HCT116 (cell line): ENCODE measurements around the gene C17orf67. TPM values are rescaled to one million over a fixed set of nuclear protein-coding genes. Genes with fewer than 3 reads are reported as not detected.

Experiments used
- ATAC-seq: fragments of 200-7000 bp; cut with Tn5 transposase; 2 replicates; pipeline ENCODE4 v1.9.1; 2020; ENCODE audit warnings: mild to moderate bottlenecking, moderate library complexity
- BruUV-seq: library from RNA; stranded (reverse); fragments of 400-500 nt; replicated peaks from 2 replicates; lab custom pipeline; 2021; lab: Mats Ljungman, UMichigan
- CTCF ChIA-PET: fragments of 300-600 bp; sonication (Branson Sonifier 250); formaldehyde crosslinking; loops from one replicate; lab custom pipeline; 2021; ENCODE audit warnings: antibody characterized with exemption; lab: Charles Lee
- POLR2A ChIA-PET: fragments of 300-600, 350-600 bp; sonication (Branson Sonifier 250); formaldehyde crosslinking; loops from one replicate; lab custom pipeline; 2021; ENCODE audit warnings: antibody characterized with exemption; lab: Charles Lee
- RAD21 ChIA-PET, 2 experiments: fragments of 300-600 bp; sonication (Branson Sonifier 250); formaldehyde crosslinking; loops; one replicate each; lab custom pipeline; 2023; ENCODE audit warnings: low total read pairs in 2 of 2; ENCODE audit not compliant: uncharacterized antibody in 2 of 2, unreplicated experiment in 2 of 2, low non-redundant PET in 1 of 2; lab: Charles Lee
- DNase-seq: peaks from one replicate; pipeline ENCODE4 v3.0.0-alpha.2; 2010; ENCODE audit warnings: low read depth, low spot score
- H2AFZ ChIP-seq: fragments of 200-600 bp; shearing (Covaris generic), sonication (generic); 2 replicates; pipeline ENCODE4 v1.6.1; 2017; ENCODE audit warnings: low read depth, mixed run types, mixed read lengths, antibody characterized with exemption, low read length; ENCODE audit not compliant: poor library complexity, severe bottlenecking
- H3K27ac ChIP-seq: 2 replicates; pipeline ENCODE4 v1.5.1; 2012; ENCODE audit warnings: low read depth, low read length
- H3K27me3 ChIP-seq: fragments of 200-600 bp; sonication (generic); 2 replicates; pipeline ENCODE4 v1.6.1; 2016; ENCODE audit warnings: mixed run types, low read length, mixed read lengths; ENCODE audit not compliant: insufficient read depth
- H3K36me3 ChIP-seq, 2 experiments: fragments of 200-500 bp in 1 of 2; fragments of 200-600 bp in 1 of 2; sonication (Bioruptor generic) in 1 of 2; sonication (generic) in 1 of 2; 2 replicates each; pipeline versions ENCODE4 v1.5.1 to v1.6.1; 2014 to 2016; ENCODE audit warnings: low read length in 2 of 2, inconsistent platforms in 1 of 2, mixed read lengths in 1 of 2, mixed run types in 1 of 2; ENCODE audit not compliant: insufficient read depth in 2 of 2, control insufficient read depth in 1 of 2
- H3K4me1 ChIP-seq, 2 experiments: fragments of 200-600 bp in 1 of 2; sonication (generic) in 1 of 2; 2 replicates each; pipeline versions ENCODE4 v1.5.1 to v1.6.1; 2012 to 2017; ENCODE audit warnings: low read length in 2 of 2, inconsistent platforms in 1 of 2, mild to moderate bottlenecking in 1 of 2, mixed read lengths in 1 of 2, mixed run types in 1 of 2, moderate library complexity in 1 of 2; ENCODE audit not compliant: insufficient read depth in 2 of 2, control insufficient read depth in 1 of 2
- H3K4me2 ChIP-seq: fragments of 200-600 bp; sonication (generic); 2 replicates; pipeline ENCODE4 v1.6.1; 2017; ENCODE audit warnings: mixed run types, low read length, mixed read lengths
- H3K4me3 ChIP-seq, 2 experiments: fragments of 200-600 bp in 1 of 2; sonication (generic) in 1 of 2; replicated peaks in 1 of 2; 2 replicates each; pipeline ENCODE4 v1.5.1; 2011 to 2016; ENCODE audit warnings: low read length in 2 of 2, control low read depth in 1 of 2, low read depth in 1 of 2, mild to moderate bottlenecking in 1 of 2, mixed read lengths in 1 of 2, mixed run types in 1 of 2
- H3K79me2 ChIP-seq: fragments of 200-600 bp; sonication (generic); 2 replicates; pipeline ENCODE4 v1.6.1; 2017; ENCODE audit warnings: mild to moderate bottlenecking, mixed run types, low read length, moderate library complexity, mixed read lengths; ENCODE audit not compliant: insufficient read depth
- H3K9ac ChIP-seq: fragments of 200-600 bp; sonication (generic); 2 replicates; pipeline ENCODE4 v1.6.1; 2016; ENCODE audit warnings: low read length, mixed read lengths
- H3K9me2 ChIP-seq: fragments of 200-600 bp; sonication (generic), shearing (Covaris generic); 2 replicates; pipeline ENCODE4 v1.6.1; 2017; ENCODE audit warnings: mixed run types, mild to moderate bottlenecking, moderate library complexity; ENCODE audit not compliant: insufficient read depth
- H3K9me3 ChIP-seq, 2 experiments: fragments of 200-500 bp in 1 of 2; fragments of 200-600 bp in 1 of 2; sonication (Bioruptor generic) in 1 of 2; sonication (generic) in 1 of 2; 2 replicates each; pipeline ENCODE4 v1.6.1; 2014 to 2017; ENCODE audit warnings: low read length in 2 of 2, mixed read lengths in 2 of 2, inconsistent platforms in 1 of 2, low read depth in 1 of 2, mild to moderate bottlenecking in 1 of 2, mixed run types in 1 of 2, moderate library complexity in 1 of 2; ENCODE audit not compliant: control insufficient read depth in 1 of 2, insufficient read depth in 1 of 2
- H4K20me1 ChIP-seq: fragments of 200-600 bp; sonication (generic), shearing (Covaris generic); 2 replicates; pipeline ENCODE4 v1.6.1; 2017; ENCODE audit warnings: mixed run types, mild to moderate bottlenecking, moderate library complexity; ENCODE audit not compliant: insufficient read depth
- CBX3 ChIP-seq: IDR thresholded peaks from 2 replicates; pipeline ENCODE4 v1.6.1; 2012; ENCODE audit warnings: low read depth
- CTCF ChIP-seq, 3 experiments: fragments of 200-600 bp in 1 of 3; sonication (generic) in 1 of 3; IDR thresholded peaks in 2 of 3; conservative IDR thresholded peaks in 1 of 3; 2 replicates each; pipeline ENCODE4 v1.5.1; 2012 to 2017; ENCODE audit warnings: low read depth in 2 of 3, low read length in 2 of 3, antibody characterized with exemption in 1 of 3, borderline replicate concordance in 1 of 3, control low read depth in 1 of 3, mild to moderate bottlenecking in 1 of 3, mixed read lengths in 1 of 3, mixed run types in 1 of 3, moderate library complexity in 1 of 3; ENCODE audit not compliant: insufficient read depth in 1 of 3
- EGR1 ChIP-seq: IDR thresholded peaks from 2 replicates; pipeline ENCODE4 v1.6.1; 2012; ENCODE audit warnings: low read depth
- ELF1 ChIP-seq: IDR thresholded peaks from 2 replicates; pipeline ENCODE4 v1.6.1; 2012; ENCODE audit warnings: low read depth, borderline replicate concordance
- EZH2phosphoT487 ChIP-seq: fragments of 200-600 bp; IDR thresholded peaks from 2 replicates; pipeline ENCODE4 v1.6.1; 2018; ENCODE audit warnings: antibody characterized with exemption, borderline replicate concordance
- JUND ChIP-seq: IDR thresholded peaks from 2 replicates; pipeline ENCODE4 v1.6.1; 2012
- MAX ChIP-seq: IDR thresholded peaks from 2 replicates; pipeline ENCODE4 v1.6.1; 2012
- POLR2A ChIP-seq: IDR thresholded peaks from 2 replicates; pipeline ENCODE4 v1.7.0; 2011; ENCODE audit warnings: borderline replicate concordance; ENCODE audit not compliant: insufficient read depth, insufficient read length; ENCODE audit errors: extremely low read depth
- POLR2AphosphoS5 ChIP-seq: IDR thresholded peaks from 2 replicates; pipeline ENCODE4 v1.6.1; 2011; ENCODE audit warnings: mild to moderate bottlenecking, low read depth, low read length, moderate library complexity
- RAD21 ChIP-seq: IDR thresholded peaks from 2 replicates; pipeline ENCODE4 v1.6.1; 2012; ENCODE audit warnings: low read depth, mild to moderate bottlenecking
- SRF ChIP-seq: IDR thresholded peaks from 2 replicates; pipeline ENCODE4 v1.6.1; 2012; ENCODE audit warnings: low read depth
- TCF7L2 ChIP-seq: IDR thresholded peaks from 2 replicates; pipeline ENCODE4 v1.7.0; 2011; ENCODE audit warnings: borderline replicate concordance, inconsistent platforms; ENCODE audit not compliant: insufficient read depth, insufficient read length; ENCODE audit errors: extremely low read depth
- ZNF274 ChIP-seq: fragments of 200-500 bp; sonication (Bioruptor generic); IDR thresholded peaks from 2 replicates; pipeline ENCODE4 v1.6.1; 2014; ENCODE audit warnings: mild to moderate bottlenecking, low read depth, low read length, inconsistent platforms
- intact Hi-C: fragments of 100-400 bp; cut with micrococcal nuclease; formaldehyde crosslinking; loops from 2 replicates; pipeline ENCODE4 v1.10.0; 2022
- total RNA-seq: library from RNA; stranded (reverse); gene quantifications from one replicate; pipeline ENCODE4 v1.2.1, GENCODE V29; 2021; ENCODE audit not compliant: unreplicated experiment

The C17orf67 gene
- total RNA-seq, 1 experiment from 2014 or later = 0.84 TPM

GRCh38 chr17:56770427-56770826, 63.3 kb downstream of the C17orf67 start:
- ATAC-seq = no peak
- TF ChIP-seq ELF1 (no peak), POLR2AphosphoS5 (no peak), POLR2A (no peak), EZH2phosphoT487 (no peak), ZNF274 (no peak), RAD21 (no peak), CBX3 (no peak)
- TF ChIP-seq, all 23 proteins: peak for 0
- Histone ChIP-seq H3K79me2 (no peaks in the 10 kb centered on the region), H3K4me1 (no peaks in the 10 kb centered on the region), H3K9me2 (no peaks in the 10 kb centered on the region), H3K4me2 (no peak overlapping the region), H2AFZ (no peak overlapping the region), H3K9ac (no peak overlapping the region), H3K4me3 (no peak overlapping the region), H3K27ac (no peak overlapping the region), H4K20me1 (no peaks in the 10 kb centered on the region), H3K9me3 (no peaks in the 10 kb centered on the region), H3K36me3 (no peaks in the 10 kb centered on the region), H3K27me3 (peaks cover 40% of the 10 kb centered on the region)
- BruUV-seq = no TSS peak
- no peak for DNase-seq
- CTCF ChIA-PET = no interaction called here
- POLR2A ChIA-PET = interaction anchor here (0.6 kb wide), 1 partner anchor 208 kb away, joined by 5 read pairs; the partner anchor contains the start of gene SCPEP1
- RAD21 ChIA-PET = no interaction called here
- intact Hi-C loops = no loop called here

GRCh38 chr17:56765449-56765848, 68.3 kb downstream of the C17orf67 start:
- Histone ChIP-seq H3K79me2 (no peaks in the 10 kb centered on the region), H3K4me1 (no peaks in the 10 kb centered on the region), H3K9ac (no peak overlapping the region), H4K20me1 (no peaks in the 10 kb centered on the region), H3K27me3 (peaks cover 19% of the 10 kb centered on the region; the same call in 1 of the 2 replicates), H3K27ac (no peak overlapping the region), H2AFZ (no peak overlapping the region), H3K4me3 (no peak overlapping the region), H3K36me3 (no peaks in the 10 kb centered on the region), H3K9me3 (no peaks in the 10 kb centered on the region; a peak in 1 of 4 replicates), H3K9me2 (no peaks in the 10 kb centered on the region), H3K4me2 (no peak overlapping the region)
- no peak for TF ChIP-seq EGR1
- TF ChIP-seq CBX3 = no peak
- no peak for TF ChIP-seq POLR2AphosphoS5
- TF ChIP-seq TCF7L2 = no peak
- TF ChIP-seq MAX = no peak
- no peak for TF ChIP-seq SRF
- TF ChIP-seq JUND = no peak
- TF ChIP-seq ELF1 = no peak
- TF ChIP-seq CTCF (IDR thresholded peaks at IDR 0.05 in 2 of 3, conservative IDR thresholded peaks at IDR 0.05 in 1 of 3; ENCODE audit: borderline replicate concordance in 1 of 3, insufficient read depth in 1 of 3, low read depth in 2 of 3, low read length in 2 of 3) = no peak
- ChIA-PET POLR2A (no interaction called here), CTCF (interaction anchor here (1.8 kb wide), 1 partner anchor 15 kb away, joined by 4 read pairs; no protein-coding TSS in a partner anchor), RAD21 (no interaction called here)
- DNase-seq (no peak), ATAC-seq (no peak)
- intact Hi-C loops = no loop called here
- no TSS peak for BruUV-seq
